Parathyroid adenoma (tissue), 2 donors: ENCODE data around the gene SKIC2.
A peak's percentile ranks its signal among the peaks of the same experiment; 100 is the strongest.

Experiments
- H2AFZ ChIP-seq: fragments of 300-600 bp; sonication (generic); one replicate; pipeline ENCODE4 v1.7.0; 2017; ENCODE audit warnings: antibody characterized with exemption, mild to moderate bottlenecking
- H3K27ac ChIP-seq: fragments of 300-600 bp; sonication (generic); one replicate; pipeline ENCODE4 v1.7.0; 2017
- H3K27me3 ChIP-seq: fragments of 300-600 bp; sonication (generic); one replicate; pipeline ENCODE4 v1.7.0; 2017; ENCODE audit warnings: low read length; ENCODE audit not compliant: control insufficient read depth, insufficient read depth
- H3K36me3 ChIP-seq: fragments of 300-600 bp; sonication (generic); one replicate; pipeline ENCODE4 v1.7.0; 2017; ENCODE audit warnings: low read length; ENCODE audit not compliant: control insufficient read depth, insufficient read depth
- H3K4me1 ChIP-seq: fragments of 300-600 bp; sonication (generic); one replicate; pipeline ENCODE4 v1.7.0; 2017; ENCODE audit warnings: control low read depth
- H3K4me2 ChIP-seq: fragments of 300-600 bp; sonication (generic); one replicate; pipeline ENCODE4 v1.7.0; 2017; ENCODE audit warnings: low read length
- H3K4me3 ChIP-seq: fragments of 300-600 bp; sonication (generic); one replicate; pipeline ENCODE4 v1.7.0; 2017; ENCODE audit warnings: low read depth, low read length
- H3K79me2 ChIP-seq: fragments of 300-600 bp; sonication (generic); one replicate; pipeline ENCODE4 v1.7.0; 2017; ENCODE audit warnings: control low read depth
- H3K9ac ChIP-seq: fragments of 300-600 bp; sonication (generic); one replicate; pipeline ENCODE4 v1.7.0; 2017; ENCODE audit warnings: mild to moderate bottlenecking
- H3K9me3 ChIP-seq: fragments of 300-600 bp; sonication (generic); one replicate; pipeline ENCODE4 v1.7.0; 2017; ENCODE audit warnings: low read length; ENCODE audit not compliant: control insufficient read depth
- TF ChIP-seq, protein P1 (sequence below): fragments of 300-600 bp; sonication (generic); IDR thresholded peaks from one replicate; pipeline ENCODE4 v1.7.0; 2017; ENCODE audit warnings: antibody characterized with exemption, mild to moderate bottlenecking
- donor health status: primary hyperparathyroidism.

SKIC2 gene

DNA sequence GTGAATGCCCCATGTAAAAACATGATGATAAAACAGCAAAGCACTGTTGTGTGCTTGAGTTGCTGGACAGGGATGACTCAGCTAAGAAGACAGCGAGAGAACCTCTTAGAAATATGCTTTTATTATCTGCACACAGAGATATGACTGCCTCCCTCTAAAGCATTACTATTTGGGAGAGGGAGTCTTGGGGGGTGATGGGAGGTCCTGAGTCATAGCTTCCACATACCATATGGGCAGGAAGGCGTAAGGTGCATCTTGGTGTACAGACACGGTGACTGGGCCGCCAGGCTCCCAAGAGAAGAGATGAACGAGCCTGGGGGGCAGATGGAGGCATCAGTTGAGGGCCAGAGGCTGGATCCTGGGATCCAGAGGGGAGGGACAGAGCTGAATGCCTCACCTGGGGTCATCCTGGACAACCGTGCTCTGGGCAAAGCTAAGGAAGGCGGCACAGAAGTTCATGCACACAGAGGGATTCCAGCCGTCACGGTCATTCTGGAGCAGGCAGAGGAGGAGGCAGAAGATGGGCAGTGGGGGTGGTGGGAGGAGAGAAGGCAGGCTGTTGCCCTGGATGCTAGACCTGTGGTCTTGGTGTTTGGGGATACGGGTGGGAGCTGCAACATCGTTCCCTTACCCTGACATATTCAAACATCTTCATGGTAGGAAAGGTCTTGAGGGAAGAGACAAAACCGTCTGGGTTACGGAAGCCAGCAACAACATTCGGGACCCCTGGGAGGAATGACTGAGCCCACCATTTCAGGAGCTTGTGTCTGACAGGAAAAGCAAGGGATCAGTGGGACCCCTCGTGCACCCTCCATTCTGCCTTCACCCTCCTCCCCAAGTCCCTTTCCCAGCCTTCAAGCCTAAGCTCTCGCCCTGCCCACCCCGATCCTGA is 11.0 kb downstream of the SKIC2 start:
- Histone ChIP-seq H3K4me1 (peaks cover 15% of the 10 kb centered on the region), H3K9ac (no peak overlapping the region), H2AFZ (no peak overlapping the region), H3K9me3 (no peaks in the 10 kb centered on the region), H3K27me3 (no peaks in the 10 kb centered on the region), H3K79me2 (peaks cover 14% of the 10 kb centered on the region), H3K4me3 (no peak overlapping the region), H3K36me3 (no peaks in the 10 kb centered on the region), H3K27ac (no peak overlapping the region), H3K4me2 (peak overlapping the region; percentile 87)
- TF ChIP-seq, protein P1, sequence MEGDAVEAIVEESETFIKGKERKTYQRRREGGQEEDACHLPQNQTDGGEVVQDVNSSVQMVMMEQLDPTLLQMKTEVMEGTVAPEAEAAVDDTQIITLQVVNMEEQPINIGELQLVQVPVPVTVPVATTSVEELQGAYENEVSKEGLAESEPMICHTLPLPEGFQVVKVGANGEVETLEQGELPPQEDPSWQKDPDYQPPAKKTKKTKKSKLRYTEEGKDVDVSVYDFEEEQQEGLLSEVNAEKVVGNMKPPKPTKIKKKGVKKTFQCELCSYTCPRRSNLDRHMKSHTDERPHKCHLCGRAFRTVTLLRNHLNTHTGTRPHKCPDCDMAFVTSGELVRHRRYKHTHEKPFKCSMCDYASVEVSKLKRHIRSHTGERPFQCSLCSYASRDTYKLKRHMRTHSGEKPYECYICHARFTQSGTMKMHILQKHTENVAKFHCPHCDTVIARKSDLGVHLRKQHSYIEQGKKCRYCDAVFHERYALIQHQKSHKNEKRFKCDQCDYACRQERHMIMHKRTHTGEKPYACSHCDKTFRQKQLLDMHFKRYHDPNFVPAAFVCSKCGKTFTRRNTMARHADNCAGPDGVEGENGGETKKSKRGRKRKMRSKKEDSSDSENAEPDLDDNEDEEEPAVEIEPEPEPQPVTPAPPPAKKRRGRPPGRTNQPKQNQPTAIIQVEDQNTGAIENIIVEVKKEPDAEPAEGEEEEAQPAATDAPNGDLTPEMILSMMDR, result no peak

DNA sequence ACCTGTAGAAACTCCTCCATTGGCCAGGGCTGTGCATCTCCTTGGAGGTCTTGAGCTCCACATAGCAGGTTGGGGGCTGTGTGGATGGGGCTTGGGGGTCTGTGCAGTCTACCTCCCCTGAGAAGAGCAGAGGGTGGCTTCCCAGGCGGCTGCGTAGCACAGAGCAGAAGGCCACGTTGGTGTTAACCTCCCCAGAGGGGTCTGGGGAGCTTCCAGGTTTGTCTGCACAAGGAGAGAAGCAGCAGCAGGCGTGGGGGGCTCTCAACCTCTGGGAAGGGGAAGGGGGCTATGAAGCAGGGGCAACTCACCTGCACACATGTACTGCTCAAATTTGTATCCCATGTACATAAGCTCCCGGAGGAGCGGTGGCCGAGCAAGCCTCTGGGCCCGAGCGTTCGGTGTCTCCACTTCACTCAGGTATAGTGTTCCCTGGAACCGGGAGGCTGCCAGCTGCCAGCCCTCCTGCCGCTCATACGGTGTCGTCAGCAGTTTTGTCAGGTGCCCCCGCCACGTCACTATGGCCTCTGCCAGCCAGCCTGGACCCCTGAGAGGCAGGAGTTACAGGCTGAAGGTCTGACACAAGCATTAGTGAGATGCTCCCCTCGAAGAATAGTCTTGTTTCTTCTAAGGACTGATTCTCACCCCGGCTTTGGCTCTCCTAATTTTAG is 11.8 kb downstream of the SKIC2 start:
- Histone ChIP-seq H3K4me1 (peaks cover 15% of the 10 kb centered on the region), H3K4me2 (peak overlapping the region; percentile 87), H3K27me3 (no peaks in the 10 kb centered on the region), H3K79me2 (peaks cover 14% of the 10 kb centered on the region), H3K36me3 (no peaks in the 10 kb centered on the region), H3K4me3 (peak overlapping the region; percentile 92), H3K9me3 (no peaks in the 10 kb centered on the region), H2AFZ (no peak overlapping the region), H3K27ac (peak overlapping the region; percentile 95), H3K9ac (no peak overlapping the region)
- TF ChIP-seq, protein P1, result no peak

DNA sequence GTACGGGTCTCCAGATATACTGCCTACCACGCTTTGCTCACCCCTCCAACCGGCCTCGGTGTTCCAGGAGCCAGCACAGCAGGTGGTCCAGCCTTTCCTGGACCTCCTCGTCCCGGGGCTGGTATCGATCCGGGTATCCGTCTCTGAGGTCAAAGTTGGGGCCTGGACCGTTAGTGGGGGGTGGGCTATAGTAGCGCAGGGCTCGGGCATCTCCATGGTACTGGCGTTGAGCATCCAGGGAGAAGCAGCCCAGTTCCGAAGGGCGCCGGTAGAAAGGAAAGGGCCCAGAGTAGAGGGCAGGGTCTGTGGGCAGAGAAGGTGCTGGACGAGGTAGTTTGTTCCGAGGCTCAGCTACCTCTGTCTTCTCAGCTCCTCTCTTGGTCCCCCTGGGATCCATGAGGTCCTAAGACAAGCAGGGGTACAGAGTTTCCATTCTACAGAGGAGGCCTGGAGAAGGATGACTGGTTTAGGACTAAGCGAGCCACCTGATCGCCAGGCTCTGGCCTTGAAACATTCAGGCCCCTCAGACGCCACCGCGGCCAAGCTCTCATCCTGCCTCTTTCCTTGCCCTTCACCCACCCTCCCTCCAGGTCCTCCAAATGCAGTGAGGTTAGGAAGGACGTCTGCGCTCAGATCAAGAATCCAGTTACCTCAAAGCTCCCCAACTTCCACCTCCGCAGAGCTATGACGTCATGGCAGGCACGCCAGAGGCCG is 12.5 kb downstream of the SKIC2 start:
- H3K79me2 ChIP-seq, result peaks cover 14% of the 10 kb centered on the region
- peaks cover 15% of the 10 kb centered on the region for H3K4me1 ChIP-seq
- peak overlapping the region; percentile 69 for H3K9ac ChIP-seq
- no peaks in the 10 kb centered on the region for H3K9me3 ChIP-seq
- H3K36me3 ChIP-seq, result no peaks in the 10 kb centered on the region
- H3K4me2 ChIP-seq, result peak overlapping the region; percentile 87
- no peaks in the 10 kb centered on the region for H3K27me3 ChIP-seq
- H3K27ac ChIP-seq, result peak overlapping the region; percentile 95
- TF ChIP-seq, protein P1, result no peak
- peak overlapping the region; percentile 93 for H2AFZ ChIP-seq
- H3K4me3 ChIP-seq, result peak overlapping the region; percentile 92

DNA sequence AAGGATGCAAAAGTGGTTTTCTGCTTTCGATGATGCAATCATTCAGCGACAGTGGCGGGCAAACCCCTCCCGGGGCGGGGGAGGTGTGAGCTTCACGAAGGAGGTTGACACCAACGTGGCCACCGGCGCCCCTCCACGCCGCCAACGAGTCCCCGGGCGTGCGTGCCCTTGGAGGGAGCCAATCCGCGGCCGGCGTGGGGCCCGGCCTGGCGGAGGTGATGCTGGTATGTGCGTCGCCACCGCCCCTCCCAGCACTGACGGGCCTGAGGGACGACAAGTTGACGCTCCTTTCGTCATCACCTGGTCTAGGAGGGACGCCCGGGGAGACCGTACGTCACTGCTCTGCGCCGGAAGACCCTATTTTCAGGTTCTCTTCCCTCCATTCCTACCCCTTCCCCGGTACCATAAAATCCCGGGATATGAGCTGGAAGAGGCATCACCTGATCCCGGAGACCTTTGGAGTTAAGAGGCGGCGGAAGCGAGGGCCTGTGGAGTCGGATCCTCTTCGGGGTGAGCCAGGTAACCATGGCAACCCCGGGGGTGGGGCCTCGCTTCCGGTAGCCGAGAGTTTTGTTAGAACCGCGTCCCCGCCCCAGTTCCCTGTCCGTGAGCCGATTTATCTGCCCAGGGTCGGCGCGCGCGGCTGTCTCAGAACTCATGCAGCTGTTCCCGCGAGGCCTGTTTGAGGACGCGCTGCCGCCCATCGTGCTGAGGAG is 13.2 kb downstream of the SKIC2 start, which contains the start of gene DXO:
DXO (minus strand) TSS at position 146 of the 716 bp plus-strand sequence. CDS start 463 bp downstream, outside the sequence.
- H3K9me3 ChIP-seq, result no peaks in the 10 kb centered on the region
- TF ChIP-seq, protein P1, result no peak
- peak within 1 kb of the TSS; percentile 92 for H3K4me3 ChIP-seq
- H3K9ac ChIP-seq, result peak within 1 kb of the TSS; percentile 69
- H3K36me3 ChIP-seq, result no peaks in the 10 kb centered on the region
- peaks cover 16% of the 10 kb centered on the region for H3K79me2 ChIP-seq
- H3K27me3 ChIP-seq, result no peaks in the 10 kb centered on the region
- H2AFZ ChIP-seq, result peak within 1 kb of the TSS; percentile 93
- peak within 1 kb of the TSS; percentile 95 for H3K27ac ChIP-seq
- peak within 1 kb of the TSS; percentile 87 for H3K4me2 ChIP-seq
- H3K4me1 ChIP-seq, result peaks cover 15% of the 10 kb centered on the region
